Ascending aorta (tissue), 2 donors: ENCODE measurements around the gene OCSTAMP. TPM values are rescaled to one million over a fixed set of nuclear protein-coding genes. Genes with fewer than 3 reads are reported as not detected.

Experiments
- DNase-seq, 2 donors: peaks; one replicate each; pipeline ENCODE4 v3.0.0-alpha.2; 2019; ENCODE audit warnings: low spot score in 2 of 2
- H3K27ac ChIP-seq, 2 donors: fragments of 200-600 bp; sonication (generic); one replicate each; pipeline ENCODE4 v1.5.1; 2016 to 2017; ENCODE audit warnings: mild to moderate bottlenecking in 1 of 2
- H3K27me3 ChIP-seq: fragments of 200-600 bp; sonication (generic); one replicate; pipeline ENCODE4 v1.5.1; 2017
- H3K36me3 ChIP-seq, 2 donors: fragments of 200-600 bp; sonication (generic); one replicate each; pipeline ENCODE4 v1.5.1; 2016
- H3K4me1 ChIP-seq, 2 donors: fragments of 200-600 bp; sonication (generic); one replicate each; pipeline ENCODE4 v1.5.1; 2016 to 2017; ENCODE audit warnings: mild to moderate bottlenecking in 1 of 2
- H3K4me3 ChIP-seq, 2 donors: fragments of 200-600 bp; sonication (generic); one replicate each; pipeline ENCODE4 v1.5.1; 2016 to 2017; ENCODE audit warnings: mild to moderate bottlenecking in 1 of 2
- H3K9me3 ChIP-seq, 2 donors: fragments of 200-600 bp; sonication (generic); one replicate each; pipeline ENCODE4 v1.5.1; 2016
- intact Hi-C: fragments of 100-400 bp; cut with DNase I; formaldehyde crosslinking; loops from one replicate; pipeline ENCODE4 v1.15.1; 2023
- total RNA-seq: library from RNA; depleted of rRNA; stranded (reverse); fragments of >200 nt; gene quantifications from one replicate; pipeline ENCODE4 v1.1.0, GENCODE V29; 2016
- TF ChIP-seq, protein P1 (sequence below), 3 experiments: fragments of 200-600 bp in 2 of 3; fragments of 450-650 bp in 1 of 3; sonication (generic) in 2 of 3; IDR thresholded peaks; one replicate each; pipeline ENCODE4 v1.5.1; 2016 to 2019; ENCODE audit warnings: antibody characterized with exemption in 3 of 3, mild to moderate bottlenecking in 1 of 3, moderate library complexity in 1 of 3

The OCSTAMP gene
- total RNA-seq, 1 donor from 2014 or later, result not detected

DNA sequence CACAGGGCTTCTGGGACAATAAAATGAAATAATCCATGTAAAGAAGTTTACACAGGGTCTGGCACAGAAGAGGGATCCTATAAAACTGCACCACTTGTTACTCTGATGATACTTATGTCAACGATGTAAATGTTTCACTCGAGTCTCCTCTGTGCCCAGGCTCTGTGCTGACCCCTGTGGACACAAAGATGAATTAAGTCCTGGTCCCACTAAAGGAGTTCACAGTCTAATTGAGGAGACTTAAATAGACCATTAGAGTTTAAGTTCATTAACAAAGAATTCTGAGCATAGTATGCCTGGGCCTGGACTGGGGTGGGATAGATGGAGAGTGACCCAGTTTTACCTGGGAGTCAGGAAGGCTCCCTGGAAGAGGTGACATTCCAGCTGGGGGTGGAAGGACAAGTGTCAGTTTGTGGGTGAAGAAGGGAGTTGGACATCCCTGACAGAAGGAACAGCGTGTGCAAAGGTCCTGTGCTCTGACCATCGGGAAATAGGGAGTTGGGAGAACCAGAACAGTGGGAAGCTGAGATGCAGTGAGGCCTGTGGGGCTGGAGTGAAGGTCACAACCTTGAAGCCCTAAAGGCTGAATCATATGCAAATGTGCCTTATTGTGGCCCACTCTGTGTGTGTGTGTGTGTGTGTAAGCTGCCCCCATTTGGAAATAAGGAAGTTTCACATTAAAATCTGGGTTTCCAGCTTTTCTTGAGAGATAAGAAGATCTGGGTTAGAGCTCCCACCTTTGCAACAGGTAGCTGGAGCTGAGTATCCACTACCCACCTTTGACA lies 1.1 kb downstream of the OCSTAMP start:
- Histone ChIP-seq H3K4me3 (no peak overlapping the region), H3K27ac (no peak overlapping the region), H3K36me3 (no peaks in the 10 kb centered on the region), H3K9me3 (no peaks in the 10 kb centered on the region), H3K4me1 (no peaks in the 10 kb centered on the region), H3K27me3 (no peaks in the 10 kb centered on the region)
- intact Hi-C loops, result no loop called here
- TF ChIP-seq, protein P1, sequence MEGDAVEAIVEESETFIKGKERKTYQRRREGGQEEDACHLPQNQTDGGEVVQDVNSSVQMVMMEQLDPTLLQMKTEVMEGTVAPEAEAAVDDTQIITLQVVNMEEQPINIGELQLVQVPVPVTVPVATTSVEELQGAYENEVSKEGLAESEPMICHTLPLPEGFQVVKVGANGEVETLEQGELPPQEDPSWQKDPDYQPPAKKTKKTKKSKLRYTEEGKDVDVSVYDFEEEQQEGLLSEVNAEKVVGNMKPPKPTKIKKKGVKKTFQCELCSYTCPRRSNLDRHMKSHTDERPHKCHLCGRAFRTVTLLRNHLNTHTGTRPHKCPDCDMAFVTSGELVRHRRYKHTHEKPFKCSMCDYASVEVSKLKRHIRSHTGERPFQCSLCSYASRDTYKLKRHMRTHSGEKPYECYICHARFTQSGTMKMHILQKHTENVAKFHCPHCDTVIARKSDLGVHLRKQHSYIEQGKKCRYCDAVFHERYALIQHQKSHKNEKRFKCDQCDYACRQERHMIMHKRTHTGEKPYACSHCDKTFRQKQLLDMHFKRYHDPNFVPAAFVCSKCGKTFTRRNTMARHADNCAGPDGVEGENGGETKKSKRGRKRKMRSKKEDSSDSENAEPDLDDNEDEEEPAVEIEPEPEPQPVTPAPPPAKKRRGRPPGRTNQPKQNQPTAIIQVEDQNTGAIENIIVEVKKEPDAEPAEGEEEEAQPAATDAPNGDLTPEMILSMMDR (IDR thresholded peaks at IDR 0.05), result no peak
- DNase-seq, result no peak

DNA sequence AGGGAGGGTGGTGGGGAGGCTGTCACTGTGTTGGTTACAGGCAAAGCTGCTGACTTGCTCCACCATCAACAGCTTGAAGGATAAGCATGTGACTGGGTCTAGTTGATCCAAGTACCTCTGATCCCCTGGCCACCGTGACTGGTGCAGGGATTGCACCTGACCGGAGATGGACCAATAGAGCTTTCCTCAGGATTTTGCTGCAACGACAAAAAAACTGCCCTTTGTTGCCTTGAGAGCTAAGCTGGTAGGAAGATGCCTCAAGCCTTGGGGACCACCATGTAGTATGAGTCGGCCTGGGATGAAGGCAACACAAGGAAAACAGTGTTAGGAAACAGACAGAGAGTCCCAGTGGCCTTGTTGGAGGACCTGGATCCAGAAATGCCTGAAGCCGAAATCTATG lies 1.8 kb downstream of the OCSTAMP start:
- intact Hi-C loops, result no loop called here
- H3K27ac ChIP-seq, result no peak overlapping the region
- TF ChIP-seq, protein P1 (IDR thresholded peaks at IDR 0.05), result no peak
- DNase-seq, result no peak
- no peak overlapping the region for H3K4me3 ChIP-seq
- H3K9me3 ChIP-seq, result no peaks in the 10 kb centered on the region
- H3K36me3 ChIP-seq, result no peaks in the 10 kb centered on the region
- H3K4me1 ChIP-seq, result no peaks in the 10 kb centered on the region
- H3K27me3 ChIP-seq, result no peaks in the 10 kb centered on the region

GRCh38 chr20:46547995-46548394 lies 2.5 kb downstream of the OCSTAMP start:
- TF ChIP-seq, protein P1 (IDR thresholded peaks at IDR 0.05), result no peak
- intact Hi-C loops, result no loop called here

DNA sequence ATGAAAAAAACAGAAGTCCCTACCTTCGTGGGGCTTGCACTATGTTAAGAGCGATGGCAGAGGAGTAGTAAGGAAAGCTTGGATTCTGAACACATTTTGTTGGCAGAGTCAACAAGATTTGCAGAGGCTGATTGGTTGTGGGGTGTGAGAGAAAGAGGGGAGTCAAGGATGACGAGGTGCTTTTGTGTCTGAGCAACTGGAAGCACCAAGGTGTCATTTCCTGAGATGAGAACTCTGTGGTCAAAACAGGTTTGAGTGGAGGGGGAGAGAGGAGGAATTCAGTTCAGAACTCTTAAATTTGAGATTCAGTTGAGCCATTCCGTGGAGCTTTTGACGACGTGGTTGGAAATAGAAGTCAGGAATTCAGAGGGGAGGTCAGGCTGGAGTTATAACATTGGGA lies 3.5 kb downstream of the OCSTAMP start:
- no peak overlapping the region for H3K4me3 ChIP-seq
- no peak for DNase-seq
- no peaks in the 10 kb centered on the region for H3K9me3 ChIP-seq
- no peaks in the 10 kb centered on the region for H3K4me1 ChIP-seq
- no peak overlapping the region for H3K27ac ChIP-seq
- TF ChIP-seq, protein P1 (IDR thresholded peaks at IDR 0.05), result no peak
- no peaks in the 10 kb centered on the region for H3K27me3 ChIP-seq
- intact Hi-C loops, result no loop called here
- H3K36me3 ChIP-seq, result no peaks in the 10 kb centered on the region

More at GRCh38 chr20:46547995-46548394, 2.5 kb downstream of the OCSTAMP start:
- Histone ChIP-seq H3K27ac (no peak overlapping the region), H3K9me3 (no peaks in the 10 kb centered on the region), H3K36me3 (no peaks in the 10 kb centered on the region), H3K4me1 (no peaks in the 10 kb centered on the region), H3K27me3 (no peaks in the 10 kb centered on the region), H3K4me3 (no peak overlapping the region)
- DNase-seq, result no peak

DNA sequence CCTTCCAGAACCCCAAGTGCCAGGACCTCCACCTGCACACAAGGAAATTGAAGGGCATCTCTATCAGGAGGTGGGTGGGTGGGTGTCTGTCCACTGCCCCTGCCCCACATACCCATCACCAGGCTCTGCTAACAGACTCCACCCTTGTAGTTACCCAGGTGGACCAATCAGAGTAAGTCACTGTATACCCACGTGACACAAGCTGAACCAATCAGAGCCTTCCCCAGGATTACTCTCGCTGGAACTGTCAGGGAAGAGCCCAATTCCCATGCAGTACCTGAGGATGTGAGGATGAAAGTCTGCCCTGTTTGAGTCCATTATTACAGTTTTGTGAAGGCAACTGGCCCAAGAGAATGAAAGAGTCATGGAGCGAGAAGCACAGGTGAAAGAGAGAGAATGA lies 4.2 kb downstream of the OCSTAMP start:
- intact Hi-C loops, result no loop called here
- no peaks in the 10 kb centered on the region for H3K4me1 ChIP-seq
- H3K27me3 ChIP-seq, result no peaks in the 10 kb centered on the region
- TF ChIP-seq, protein P1 (IDR thresholded peaks at IDR 0.05), result no peak
- H3K36me3 ChIP-seq, result no peaks in the 10 kb centered on the region
- no peak for DNase-seq
- H3K4me3 ChIP-seq, result no peak overlapping the region
- no peak overlapping the region for H3K27ac ChIP-seq
- H3K9me3 ChIP-seq, result no peaks in the 10 kb centered on the region

GRCh38 chr20:46545827-46546138 lies 4.7 kb downstream of the OCSTAMP start:
- Histone ChIP-seq H3K36me3 (no peaks in the 10 kb centered on the region), H3K9me3 (no peaks in the 10 kb centered on the region), H3K27ac (no peak overlapping the region), H3K4me1 (no peaks in the 10 kb centered on the region), H3K27me3 (no peaks in the 10 kb centered on the region), H3K4me3 (no peak overlapping the region)
- intact Hi-C loops, result no loop called here
- DNase-seq, result no peak
- TF ChIP-seq, protein P1 (IDR thresholded peaks at IDR 0.05), result no peak
